ENCODE data around the gene CD81.

CD81 gene

GRCh38 chr11:2422461-2423156, 45.5 kb downstream of the CD81 start:
- Histone ChIP-seq H3K27me3 (ENCODE audit: low read length) (no peaks in the 10 kb centered on the region), H3K4me2 (ENCODE audit: low read depth, low read length, poor library complexity, severe bottlenecking) (no peak overlapping the region)

GRCh38 chr11:2423157-2424025, 46.3 kb downstream of the CD81 start:
- Histone ChIP-seq H3K4me3 (ENCODE audit: insufficient read depth, low read length, poor library complexity, severe bottlenecking) (no peak overlapping the region), H3K4me2 (ENCODE audit: low read depth, low read length, poor library complexity, severe bottlenecking) (no peak overlapping the region), H3K9ac (ENCODE audit: low read length) (no peak overlapping the region), H3K27ac (ENCODE audit: low read depth, low read length) (no peak overlapping the region), H3K79me2 (ENCODE audit: insufficient read depth, low read length) (no peaks in the 10 kb centered on the region), H3K9me2 (replicated peaks; ENCODE audit: insufficient read depth, low read length) (no peaks in the 10 kb centered on the region), H2AFZ (ENCODE audit: low read depth, low read length, severe bottlenecking) (no peak overlapping the region), H3K9me3 (ENCODE audit: insufficient read depth, low read length) (no peaks in the 10 kb centered on the region), H4K20me1 (ENCODE audit: low read depth, low read length) (no peaks in the 10 kb centered on the region), H3F3A (ENCODE audit: insufficient read depth) (no peaks in the 10 kb centered on the region), H3K36me3 (ENCODE audit: low read length) (no peaks in the 10 kb centered on the region), H3K27me3 (ENCODE audit: low read length) (no peaks in the 10 kb centered on the region)
- TF ChIP-seq EZH2phosphoT487 (conservative IDR thresholded peaks at IDR 0.05; ENCODE audit: low read length) (no peak), CTCF (IDR thresholded peaks at IDR 0.05; ENCODE audit: insufficient read depth, low read length, poor library complexity, severe bottlenecking) (no peak)

More at GRCh38 chr11:2422461-2423156, 45.5 kb downstream of the CD81 start:
- H3F3A ChIP-seq (ENCODE audit: insufficient read depth): no peaks in the 10 kb centered on the region
- H4K20me1 ChIP-seq (ENCODE audit: low read depth, low read length): no peaks in the 10 kb centered on the region
- TF ChIP-seq EZH2phosphoT487 (conservative IDR thresholded peaks at IDR 0.05; ENCODE audit: low read length) (no peak), CTCF (IDR thresholded peaks at IDR 0.05; ENCODE audit: insufficient read depth, low read length, poor library complexity, severe bottlenecking) (no peak)
- no peaks in the 10 kb centered on the region for H3K79me2 ChIP-seq (ENCODE audit: insufficient read depth, low read length)
- H3K9me2 ChIP-seq (replicated peaks; ENCODE audit: insufficient read depth, low read length): no peaks in the 10 kb centered on the region
- H3K9ac ChIP-seq (ENCODE audit: low read length): no peak overlapping the region
- H2AFZ ChIP-seq (ENCODE audit: low read depth, low read length, severe bottlenecking): no peak overlapping the region
- H3K9me3 ChIP-seq (ENCODE audit: insufficient read depth, low read length): no peaks in the 10 kb centered on the region
- no peaks in the 10 kb centered on the region for H3K36me3 ChIP-seq (ENCODE audit: low read length)
- no peak overlapping the region for H3K27ac ChIP-seq (ENCODE audit: low read depth, low read length)
- no peak overlapping the region for H3K4me3 ChIP-seq (ENCODE audit: insufficient read depth, low read length, poor library complexity, severe bottlenecking)

- Histone ChIP-seq H3K9me2 (replicated peaks; ENCODE audit: insufficient read depth, low read length) (no peaks in the 10 kb centered on the region), H3F3A (ENCODE audit: insufficient read depth) (no peaks in the 10 kb centered on the region), H3K27me3 (ENCODE audit: low read length) (no peaks in the 10 kb centered on the region), H2AFZ (ENCODE audit: low read depth, low read length, severe bottlenecking) (no peak overlapping the region), H3K9ac (ENCODE audit: low read length) (no peak overlapping the region), H3K4me2 (ENCODE audit: low read depth, low read length, poor library complexity, severe bottlenecking) (no peak overlapping the region), H3K9me3 (ENCODE audit: insufficient read depth, low read length) (no peaks in the 10 kb centered on the region), H4K20me1 (ENCODE audit: low read depth, low read length) (no peaks in the 10 kb centered on the region), H3K36me3 (ENCODE audit: low read length) (no peaks in the 10 kb centered on the region), H3K27ac (ENCODE audit: low read depth, low read length) (no peak overlapping the region), H3K79me2 (ENCODE audit: insufficient read depth, low read length) (no peaks in the 10 kb centered on the region), H3K4me3 (ENCODE audit: insufficient read depth, low read length, poor library complexity, severe bottlenecking) (no peak overlapping the region)
- TF ChIP-seq CTCF (IDR thresholded peaks at IDR 0.05; ENCODE audit: insufficient read depth, low read length, poor library complexity, severe bottlenecking) (no peak), EZH2phosphoT487 (conservative IDR thresholded peaks at IDR 0.05; ENCODE audit: low read length) (no peak)
Observed at GRCh38 chr11:2424811-2425495, 47.8 kb downstream of the CD81 start.

Data from SU-DHL-6 (cell line).